HepG2 (cell line): ENCODE results near the gene ATP7B. TPM values are rescaled to one million over a fixed set of nuclear protein-coding genes. Genes with fewer than 3 reads are reported as not detected.
A peak's percentile ranks its signal among the peaks of the same experiment; 100 is the strongest.

Experiments
- ARNTL ChIP-seq: sonication (generic); formaldehyde crosslinking; IDR thresholded peaks from 2 replicates; pipeline ENCODE4 v1.4.0; 2020; ENCODE audit warnings: mild to moderate bottlenecking, missing genetic modification reagents
- CCAR2 ChIP-seq: fragments of 200-400 bp; formaldehyde crosslinking; optimal IDR thresholded peaks from 2 replicates; pipeline ENCODE3; 2018; ENCODE audit warnings: low read depth, mild to moderate bottlenecking, low read length, moderate library complexity
- EED ChIP-seq: sonication (generic); formaldehyde crosslinking; IDR thresholded peaks from 2 replicates; pipeline ENCODE4 v1.5.0; 2020; ENCODE audit warnings: mild to moderate bottlenecking, missing genetic modification reagents
- EZH2 ChIP-seq: conservative IDR thresholded peaks from 2 replicates; pipeline ENCODE4 v1.6.1; 2012; ENCODE audit warnings: mild to moderate bottlenecking, low read depth, low read length, moderate library complexity
- FOXC1 ChIP-seq: sonication (generic); formaldehyde crosslinking; IDR thresholded peaks from 2 replicates; pipeline ENCODE4 v1.8.0; 2022; ENCODE audit warnings: mild to moderate bottlenecking, missing genetic modification reagents, borderline replicate concordance
- HDAC1 ChIP-seq: sonication (generic); formaldehyde crosslinking; IDR thresholded peaks from 2 replicates; pipeline ENCODE4 v1.5.1; 2020; ENCODE audit warnings: mild to moderate bottlenecking, missing genetic modification reagents
- HMGA1 ChIP-seq: sonication (generic); formaldehyde crosslinking; conservative IDR thresholded peaks from 2 replicates; pipeline ENCODE4 v1.4.0; 2020; ENCODE audit warnings: missing genetic modification reagents
- NAIF1 ChIP-seq: sonication (generic); formaldehyde crosslinking; IDR thresholded peaks from 2 replicates; pipeline ENCODE4 v1.5.0; 2020; ENCODE audit warnings: mild to moderate bottlenecking, missing genetic modification reagents, borderline replicate concordance
- NFE2 ChIP-seq: sonication (generic); formaldehyde crosslinking; IDR thresholded peaks from 2 replicates; pipeline ENCODE4 v1.4.0; 2020; ENCODE audit warnings: missing genetic modification reagents
- NFE2L1 ChIP-seq: sonication (generic); formaldehyde crosslinking; IDR thresholded peaks from 2 replicates; pipeline ENCODE4 v1.4.0; 2020; ENCODE audit warnings: missing genetic modification reagents, mild to moderate bottlenecking, borderline replicate concordance
- NR2F2 ChIP-seq: IDR thresholded peaks from 2 replicates; pipeline ENCODE4 v1.6.1; 2012; ENCODE audit warnings: low read depth, inconsistent platforms, borderline replicate concordance
- POLR2AphosphoS5 ChIP-seq: IDR thresholded peaks from 2 replicates; pipeline ENCODE4 v1.6.1; 2012; ENCODE audit warnings: low read depth, low read length
- SNAPC2 ChIP-seq: sonication (generic); formaldehyde crosslinking; IDR thresholded peaks from 2 replicates; pipeline ENCODE4 v1.8.1; 2022; ENCODE audit warnings: mild to moderate bottlenecking, missing genetic modification reagents
- ZC3H4 ChIP-seq: sonication (generic); formaldehyde crosslinking; IDR thresholded peaks from 2 replicates; pipeline ENCODE4 v1.4.0; 2020; ENCODE audit warnings: missing genetic modification reagents, borderline replicate concordance
- ZMYM4 ChIP-seq: sonication (generic); formaldehyde crosslinking; IDR thresholded peaks from 2 replicates; pipeline ENCODE4 v1.8.1; 2023; ENCODE audit warnings: mild to moderate bottlenecking, missing genetic modification reagents
- ZNF282 ChIP-seq: fragments of 450-650 bp; IDR thresholded peaks from 2 replicates; pipeline ENCODE4 v1.6.1; 2018; ENCODE audit not compliant: partially characterized antibody
- ZNF326 ChIP-seq: sonication (generic); formaldehyde crosslinking; IDR thresholded peaks from 2 replicates; pipeline ENCODE4 v1.4.0; 2020; ENCODE audit warnings: missing genetic modification reagents, borderline replicate concordance
- ZNF543 ChIP-seq: sonication (generic); formaldehyde crosslinking; IDR thresholded peaks from 2 replicates; pipeline ENCODE4 v1.4.0; 2020; ENCODE audit warnings: mild to moderate bottlenecking, missing genetic modification reagents
- ZNF780A ChIP-seq: sonication (generic); formaldehyde crosslinking; IDR thresholded peaks from 2 replicates; pipeline ENCODE4 v1.8.0; 2022; ENCODE audit warnings: mild to moderate bottlenecking, missing genetic modification reagents, moderate library complexity
- ZNF782 ChIP-seq: sonication (generic); formaldehyde crosslinking; IDR thresholded peaks from 2 replicates; pipeline ENCODE4 v1.4.0; 2020; ENCODE audit warnings: missing genetic modification reagents, mild to moderate bottlenecking, borderline replicate concordance
- ZNF841 ChIP-seq: sonication (generic); formaldehyde crosslinking; IDR thresholded peaks from 2 replicates; pipeline ENCODE4 v1.8.1; 2023; ENCODE audit warnings: missing genetic modification reagents, borderline replicate concordance
- ZSCAN31 ChIP-seq: sonication (generic); formaldehyde crosslinking; IDR thresholded peaks from 2 replicates; pipeline ENCODE4 v1.5.0; 2020; ENCODE audit warnings: low read depth, mild to moderate bottlenecking, missing genetic modification reagents
- polyA plus RNA-seq, 8 experiments: library from polyadenylated mRNA; depleted of rRNA in 3 of 8; stranded (reverse) in 7 of 8; unstranded in 1 of 8; fragments of >200 nt; fragmentation: Illumina TruSeq in 4 of 8; extraction: Trizol in 4 of 8; gene quantifications; 2 replicates each; pipeline versions ENCODE4 v1.2.1 to v1.2.3, GENCODE V29; 2011 to 2016; ENCODE audit warnings: low read depth in 4 of 8, missing spikeins in 1 of 8, mixed read lengths in 1 of 8; ENCODE audit not compliant: insufficient read depth in 1 of 8
- total RNA-seq, 5 experiments: library from RNA; depleted of rRNA; stranded (reverse); fragments of >200 nt; fragmentation: Illumina TruSeq; extraction: Trizol; gene quantifications; 2 replicates each; pipeline ENCODE4 v1.2.3, GENCODE V29; 2016; ENCODE audit warnings: low read depth in 1 of 5
- TF ChIP-seq, protein P1 (sequence below): sonication (generic); formaldehyde crosslinking; IDR thresholded peaks from 2 replicates; pipeline ENCODE4 v1.4.0; 2020; ENCODE audit warnings: missing genetic modification reagents
- TF ChIP-seq, protein P2 (sequence below): sonication (generic); formaldehyde crosslinking; IDR thresholded peaks from 2 replicates; pipeline ENCODE4 v1.4.0; 2020; ENCODE audit warnings: mild to moderate bottlenecking, missing genetic modification reagents

The ATP7B gene
- total and polyA plus RNA-seq, 2 of the 13 experiments (the other 11 are each of a cell fraction or from before 2014, with no cell fraction given) = 31.8 to 57.4 TPM

GRCh38 chr13:51997641-51998330 lies 13.5 kb downstream of the ATP7B start (continued):
- TF ChIP-seq, protein P1, sequence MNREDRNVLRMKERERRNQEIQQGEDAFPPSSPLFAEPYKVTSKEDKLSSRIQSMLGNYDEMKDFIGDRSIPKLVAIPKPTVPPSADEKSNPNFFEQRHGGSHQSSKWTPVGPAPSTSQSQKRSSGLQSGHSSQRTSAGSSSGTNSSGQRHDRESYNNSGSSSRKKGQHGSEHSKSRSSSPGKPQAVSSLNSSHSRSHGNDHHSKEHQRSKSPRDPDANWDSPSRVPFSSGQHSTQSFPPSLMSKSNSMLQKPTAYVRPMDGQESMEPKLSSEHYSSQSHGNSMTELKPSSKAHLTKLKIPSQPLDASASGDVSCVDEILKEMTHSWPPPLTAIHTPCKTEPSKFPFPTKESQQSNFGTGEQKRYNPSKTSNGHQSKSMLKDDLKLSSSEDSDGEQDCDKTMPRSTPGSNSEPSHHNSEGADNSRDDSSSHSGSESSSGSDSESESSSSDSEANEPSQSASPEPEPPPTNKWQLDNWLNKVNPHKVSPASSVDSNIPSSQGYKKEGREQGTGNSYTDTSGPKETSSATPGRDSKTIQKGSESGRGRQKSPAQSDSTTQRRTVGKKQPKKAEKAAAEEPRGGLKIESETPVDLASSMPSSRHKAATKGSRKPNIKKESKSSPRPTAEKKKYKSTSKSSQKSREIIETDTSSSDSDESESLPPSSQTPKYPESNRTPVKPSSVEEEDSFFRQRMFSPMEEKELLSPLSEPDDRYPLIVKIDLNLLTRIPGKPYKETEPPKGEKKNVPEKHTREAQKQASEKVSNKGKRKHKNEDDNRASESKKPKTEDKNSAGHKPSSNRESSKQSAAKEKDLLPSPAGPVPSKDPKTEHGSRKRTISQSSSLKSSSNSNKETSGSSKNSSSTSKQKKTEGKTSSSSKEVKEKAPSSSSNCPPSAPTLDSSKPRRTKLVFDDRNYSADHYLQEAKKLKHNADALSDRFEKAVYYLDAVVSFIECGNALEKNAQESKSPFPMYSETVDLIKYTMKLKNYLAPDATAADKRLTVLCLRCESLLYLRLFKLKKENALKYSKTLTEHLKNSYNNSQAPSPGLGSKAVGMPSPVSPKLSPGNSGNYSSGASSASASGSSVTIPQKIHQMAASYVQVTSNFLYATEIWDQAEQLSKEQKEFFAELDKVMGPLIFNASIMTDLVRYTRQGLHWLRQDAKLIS = no peak
- TF ChIP-seq CCAR2 (no peak), NFE2 (no peak), ZC3H4 (CRISPR knock-in tag) (no peak), NFE2L1 (CRISPR knock-in tag) (no peak), NAIF1 (CRISPR knock-in tag) (0 out of 2 replicates have a peak, but pooled peaks have one; percentile 59), FOXC1 (no peak), POLR2AphosphoS5 (no peak), SNAPC2 (CRISPR knock-in tag) (no peak), HMGA1 (CRISPR knock-in tag) (no peak), ARNTL (CRISPR knock-in tag) (no peak), ZMYM4 (CRISPR knock-in tag) (peak; percentile 78), ZNF780A (CRISPR knock-in tag) (no peak), NR2F2 (peak; percentile 48; the same call in 1 of the 2 replicates), ZSCAN31 (CRISPR knock-in tag) (peak; percentile 63), EZH2 (no peak), ZNF326 (CRISPR knock-in tag) (no peak), EED (no peak), ZNF543 (CRISPR knock-in tag) (no peak), HDAC1 (peak; percentile 69), ZNF282 (no peak), ZNF841 (CRISPR knock-in tag) (no peak), ZNF782 (CRISPR knock-in tag) (no peak)
- TF ChIP-seq, protein P2, sequence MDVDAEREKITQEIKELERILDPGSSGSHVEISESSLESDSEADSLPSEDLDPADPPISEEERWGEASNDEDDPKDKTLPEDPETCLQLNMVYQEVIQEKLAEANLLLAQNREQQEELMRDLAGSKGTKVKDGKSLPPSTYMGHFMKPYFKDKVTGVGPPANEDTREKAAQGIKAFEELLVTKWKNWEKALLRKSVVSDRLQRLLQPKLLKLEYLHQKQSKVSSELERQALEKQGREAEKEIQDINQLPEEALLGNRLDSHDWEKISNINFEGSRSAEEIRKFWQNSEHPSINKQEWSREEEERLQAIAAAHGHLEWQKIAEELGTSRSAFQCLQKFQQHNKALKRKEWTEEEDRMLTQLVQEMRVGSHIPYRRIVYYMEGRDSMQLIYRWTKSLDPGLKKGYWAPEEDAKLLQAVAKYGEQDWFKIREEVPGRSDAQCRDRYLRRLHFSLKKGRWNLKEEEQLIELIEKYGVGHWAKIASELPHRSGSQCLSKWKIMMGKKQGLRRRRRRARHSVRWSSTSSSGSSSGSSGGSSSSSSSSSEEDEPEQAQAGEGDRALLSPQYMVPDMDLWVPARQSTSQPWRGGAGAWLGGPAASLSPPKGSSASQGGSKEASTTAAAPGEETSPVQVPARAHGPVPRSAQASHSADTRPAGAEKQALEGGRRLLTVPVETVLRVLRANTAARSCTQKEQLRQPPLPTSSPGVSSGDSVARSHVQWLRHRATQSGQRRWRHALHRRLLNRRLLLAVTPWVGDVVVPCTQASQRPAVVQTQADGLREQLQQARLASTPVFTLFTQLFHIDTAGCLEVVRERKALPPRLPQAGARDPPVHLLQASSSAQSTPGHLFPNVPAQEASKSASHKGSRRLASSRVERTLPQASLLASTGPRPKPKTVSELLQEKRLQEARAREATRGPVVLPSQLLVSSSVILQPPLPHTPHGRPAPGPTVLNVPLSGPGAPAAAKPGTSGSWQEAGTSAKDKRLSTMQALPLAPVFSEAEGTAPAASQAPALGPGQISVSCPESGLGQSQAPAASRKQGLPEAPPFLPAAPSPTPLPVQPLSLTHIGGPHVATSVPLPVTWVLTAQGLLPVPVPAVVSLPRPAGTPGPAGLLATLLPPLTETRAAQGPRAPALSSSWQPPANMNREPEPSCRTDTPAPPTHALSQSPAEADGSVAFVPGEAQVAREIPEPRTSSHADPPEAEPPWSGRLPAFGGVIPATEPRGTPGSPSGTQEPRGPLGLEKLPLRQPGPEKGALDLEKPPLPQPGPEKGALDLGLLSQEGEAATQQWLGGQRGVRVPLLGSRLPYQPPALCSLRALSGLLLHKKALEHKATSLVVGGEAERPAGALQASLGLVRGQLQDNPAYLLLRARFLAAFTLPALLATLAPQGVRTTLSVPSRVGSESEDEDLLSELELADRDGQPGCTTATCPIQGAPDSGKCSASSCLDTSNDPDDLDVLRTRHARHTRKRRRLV (CRISPR knock-in tag) = no peak
